Type B pancreatic cell (in vitro differentiated cells): ENCODE data around the gene C10orf90. TPM values are rescaled to one million over a fixed set of nuclear protein-coding genes. Genes with fewer than 3 reads are reported as not detected.
A peak's percentile ranks its signal among the peaks of the same experiment; 100 is the strongest.

Experiments
- DNase-seq: peaks from one replicate; pipeline ENCODE4 v3.0.0; 2021; ENCODE audit warnings: mixed read lengths; ENCODE audit not compliant: unreplicated experiment; ENCODE audit errors: extremely low spot score
- H3K27ac Mint-ChIP-seq: 2 replicates; pipeline ENCODE4 v1.8.0; 2021; ENCODE audit warnings: mild to moderate bottlenecking, mixed read lengths
- H3K27me3 Mint-ChIP-seq: 2 replicates; pipeline ENCODE4 v1.8.0; 2021; ENCODE audit warnings: mixed read lengths
- H3K36me3 Mint-ChIP-seq: 2 replicates; pipeline ENCODE4 v1.8.0; 2021; ENCODE audit warnings: mixed read lengths
- H3K4me1 Mint-ChIP-seq: one replicate; pipeline ENCODE4 v1.8.0; 2021; ENCODE audit warnings: mixed read lengths; ENCODE audit not compliant: unreplicated experiment
- H3K4me3 Mint-ChIP-seq: 2 replicates; pipeline ENCODE4 v1.8.0; 2021; ENCODE audit warnings: mild to moderate bottlenecking, mixed read lengths
- H3K9me3 Mint-ChIP-seq: 2 replicates; pipeline ENCODE4 v1.8.0; 2021; ENCODE audit warnings: mixed read lengths
- CTCF ChIP-seq: fragments of 200-600 bp; sonication (generic); conservative IDR thresholded peaks from 2 replicates; pipeline ENCODE4 v1.5.0; 2021; ENCODE audit warnings: antibody characterized with exemption, mild to moderate bottlenecking
- total RNA-seq: library from RNA; stranded (reverse); gene quantifications from 2 replicates; pipeline ENCODE4 v1.2.1, GENCODE V29; 2021; ENCODE audit warnings: low replicate concordance

The C10orf90 gene
- total RNA-seq, 1 donor from 2014 or later, result 1.5 TPM

GRCh38 chr10:126618466-126618865 lies 52.0 kb downstream of the C10orf90 start:
- no peak for TF ChIP-seq CTCF
- Mint-ChIP-seq H3K27ac (no peak overlapping the region), H3K36me3 (no peaks in the 10 kb centered on the region), H3K4me3 (no peak overlapping the region), H3K27me3 (peaks cover 8% of the 10 kb centered on the region), H3K4me1 (peaks cover 4% of the 10 kb centered on the region), H3K9me3 (no peaks in the 10 kb centered on the region)
- no peak for DNase-seq

GRCh38 chr10:126617733-126618132 lies 52.8 kb downstream of the C10orf90 start:
- Mint-ChIP-seq H3K27me3 (peaks cover 8% of the 10 kb centered on the region), H3K9me3 (no peaks in the 10 kb centered on the region), H3K27ac (no peak overlapping the region), H3K4me3 (no peak overlapping the region), H3K4me1 (peaks cover 4% of the 10 kb centered on the region), H3K36me3 (no peaks in the 10 kb centered on the region)
- no peak for TF ChIP-seq CTCF
- no peak for DNase-seq

- H3K9me3 Mint-ChIP-seq, result no peaks in the 10 kb centered on the region
- no peak for DNase-seq
- TF ChIP-seq CTCF, result no peak
- peaks cover 8% of the 10 kb centered on the region for H3K27me3 Mint-ChIP-seq
- H3K4me3 Mint-ChIP-seq, result no peak overlapping the region
- H3K36me3 Mint-ChIP-seq, result no peaks in the 10 kb centered on the region
- no peak overlapping the region for H3K27ac Mint-ChIP-seq
- peaks cover 4% of the 10 kb centered on the region for H3K4me1 Mint-ChIP-seq
Observed at GRCh38 chr10:126617208-126617607, 53.3 kb downstream of the C10orf90 start.

- peak overlapping the region; percentile 15 for H3K4me3 Mint-ChIP-seq
- no peak overlapping the region for H3K27ac Mint-ChIP-seq
- no peak for TF ChIP-seq CTCF
- DNase-seq, result no peak
- H3K36me3 Mint-ChIP-seq, result no peaks in the 10 kb centered on the region
- peaks cover 4% of the 10 kb centered on the region for H3K4me1 Mint-ChIP-seq
- peaks cover 5% of the 10 kb centered on the region for H3K27me3 Mint-ChIP-seq
- H3K9me3 Mint-ChIP-seq, result no peaks in the 10 kb centered on the region
Observed at GRCh38 chr10:126616737-126617136, 53.8 kb downstream of the C10orf90 start.

- Mint-ChIP-seq H3K9me3 (no peaks in the 10 kb centered on the region), H3K36me3 (no peaks in the 10 kb centered on the region), H3K4me1 (no peaks in the 10 kb centered on the region), H3K4me3 (no peak overlapping the region), H3K27me3 (no peaks in the 10 kb centered on the region), H3K27ac (no peak overlapping the region)
- DNase-seq, result no peak
- no peak for TF ChIP-seq CTCF
Observed at GRCh38 chr10:126611303-126611702, 59.2 kb downstream of the C10orf90 start.

GRCh38 chr10:126609566-126609965 lies 60.9 kb downstream of the C10orf90 start:
- H3K4me3 Mint-ChIP-seq, result no peak overlapping the region
- no peak overlapping the region for H3K27ac Mint-ChIP-seq
- no peaks in the 10 kb centered on the region for H3K36me3 Mint-ChIP-seq
- no peaks in the 10 kb centered on the region for H3K4me1 Mint-ChIP-seq
- no peaks in the 10 kb centered on the region for H3K27me3 Mint-ChIP-seq
- TF ChIP-seq CTCF, result no peak
- no peak for DNase-seq
- H3K9me3 Mint-ChIP-seq, result no peaks in the 10 kb centered on the region
